ENCODE results near the gene GPX2.

DNA sequence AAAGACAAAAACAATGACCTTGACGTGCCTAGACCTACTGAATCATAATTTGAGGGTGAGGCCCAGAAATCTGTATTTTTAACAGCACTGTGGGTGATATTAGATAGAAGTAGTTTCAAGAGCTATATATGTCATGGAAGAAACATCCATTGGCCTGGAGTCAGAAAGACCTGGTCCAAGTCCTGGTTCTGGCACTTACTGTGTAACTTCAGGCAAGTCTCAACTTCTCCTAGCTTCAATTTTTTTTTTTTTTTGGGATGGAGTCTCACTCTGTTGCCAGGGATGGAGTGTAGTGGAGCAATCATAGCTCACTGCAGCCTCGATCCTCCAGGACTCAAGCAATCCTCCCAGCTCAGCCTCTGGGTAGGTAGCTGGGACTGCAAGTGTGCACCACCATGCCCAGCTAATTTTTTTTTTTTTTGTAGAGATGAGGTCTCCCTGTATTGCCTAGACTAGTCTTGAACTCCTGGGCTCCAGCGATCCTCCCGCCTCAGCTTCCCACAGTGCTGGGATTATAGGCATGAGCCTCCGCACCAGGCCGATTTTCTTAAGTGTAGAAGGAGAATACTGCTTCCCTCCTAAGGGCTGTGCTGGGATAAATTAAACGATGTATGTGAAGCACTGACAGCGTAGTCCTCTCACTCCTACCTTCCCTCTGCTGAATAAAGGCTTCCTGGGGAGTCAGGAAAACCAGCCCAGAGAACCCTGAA is 14.3 kb upstream of the GPX2 start:
- TF ChIP-seq, protein P1, sequence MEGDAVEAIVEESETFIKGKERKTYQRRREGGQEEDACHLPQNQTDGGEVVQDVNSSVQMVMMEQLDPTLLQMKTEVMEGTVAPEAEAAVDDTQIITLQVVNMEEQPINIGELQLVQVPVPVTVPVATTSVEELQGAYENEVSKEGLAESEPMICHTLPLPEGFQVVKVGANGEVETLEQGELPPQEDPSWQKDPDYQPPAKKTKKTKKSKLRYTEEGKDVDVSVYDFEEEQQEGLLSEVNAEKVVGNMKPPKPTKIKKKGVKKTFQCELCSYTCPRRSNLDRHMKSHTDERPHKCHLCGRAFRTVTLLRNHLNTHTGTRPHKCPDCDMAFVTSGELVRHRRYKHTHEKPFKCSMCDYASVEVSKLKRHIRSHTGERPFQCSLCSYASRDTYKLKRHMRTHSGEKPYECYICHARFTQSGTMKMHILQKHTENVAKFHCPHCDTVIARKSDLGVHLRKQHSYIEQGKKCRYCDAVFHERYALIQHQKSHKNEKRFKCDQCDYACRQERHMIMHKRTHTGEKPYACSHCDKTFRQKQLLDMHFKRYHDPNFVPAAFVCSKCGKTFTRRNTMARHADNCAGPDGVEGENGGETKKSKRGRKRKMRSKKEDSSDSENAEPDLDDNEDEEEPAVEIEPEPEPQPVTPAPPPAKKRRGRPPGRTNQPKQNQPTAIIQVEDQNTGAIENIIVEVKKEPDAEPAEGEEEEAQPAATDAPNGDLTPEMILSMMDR (IDR thresholded peaks at IDR 0.05; ENCODE audit: low read length), result no peak
- TF ChIP-seq EZH2phosphoT487 (IDR thresholded peaks at IDR 0.05; ENCODE audit: low read length), result no peak
- no peak for TF ChIP-seq EZH2 (optimal IDR thresholded peaks at IDR 0.05; ENCODE audit: low read depth, low read length)

Data from MM.1S (cell line).